GM18502 (cell line): Measurements from ENCODE around the gene UBR3.
A peak's percentile ranks its signal among the peaks of the same experiment; 100 is the strongest.
"Not testable (repeated sequence)": the region's sequence is repeated elsewhere in the genome, so short reads cannot be mapped to it uniquely, and the experiment has no call there.

ENCODE experiments used
- ATAC-seq: cut with Tn5 transposase; IDR thresholded peaks from one replicate; pipeline ENCODE4 v1.9.1; 2021; ENCODE audit warnings: mild to moderate bottlenecking; ENCODE audit not compliant: unreplicated experiment, poor library complexity

Gene UBR3

DNA sequence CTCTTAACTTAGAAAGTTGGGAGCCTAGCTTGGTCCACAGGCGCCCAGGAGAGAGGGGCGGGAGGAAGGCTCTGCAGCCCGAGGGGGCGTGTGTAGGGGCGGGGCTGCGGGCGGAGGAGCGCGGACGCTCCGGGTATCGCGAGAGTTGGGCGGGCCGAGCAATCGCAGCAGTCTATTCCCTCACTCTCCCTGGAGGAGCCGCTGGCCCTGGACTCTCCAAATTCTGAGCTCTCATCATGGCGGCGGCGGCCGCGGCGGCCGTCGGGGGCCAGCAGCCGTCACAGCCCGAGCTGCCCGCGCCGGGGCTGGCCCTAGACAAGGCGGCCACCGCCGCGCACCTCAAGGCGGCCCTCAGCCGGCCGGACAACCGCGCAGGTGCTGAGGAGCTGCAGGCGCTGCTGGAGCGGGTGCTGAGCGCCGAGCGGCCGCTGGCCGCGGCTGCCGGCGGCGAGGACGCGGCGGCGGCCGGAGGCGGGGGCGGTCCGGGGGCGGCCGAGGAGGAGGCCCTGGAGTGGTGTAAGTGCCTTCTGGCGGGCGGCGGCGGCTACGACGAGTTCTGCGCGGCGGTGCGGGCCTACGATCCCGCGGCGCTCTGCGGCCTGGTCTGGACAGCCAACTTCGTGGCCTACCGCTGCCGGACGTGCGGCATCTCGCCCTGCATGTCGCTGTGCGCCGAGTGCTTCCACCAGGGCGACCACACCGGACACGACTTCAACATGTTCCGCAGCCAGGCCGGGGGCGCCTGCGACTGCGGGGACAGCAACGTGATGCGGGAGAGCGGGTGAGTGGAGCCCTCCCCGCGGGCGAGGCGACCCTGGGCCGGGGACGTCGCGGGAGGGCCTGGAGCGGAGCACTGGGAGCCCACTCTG, at the start of gene UBR3:
UBR3 (plus strand) TSS at position 183 of the 869 bp plus-strand sequence; CDS start at position 237, 54 bp downstream.
- ATAC-seq: peak; percentile 85

- ATAC-seq: no peak
These were observed 48.8 kb upstream of the UBR3 start for GRCh38 chr2:169778446-169778845.

DNA sequence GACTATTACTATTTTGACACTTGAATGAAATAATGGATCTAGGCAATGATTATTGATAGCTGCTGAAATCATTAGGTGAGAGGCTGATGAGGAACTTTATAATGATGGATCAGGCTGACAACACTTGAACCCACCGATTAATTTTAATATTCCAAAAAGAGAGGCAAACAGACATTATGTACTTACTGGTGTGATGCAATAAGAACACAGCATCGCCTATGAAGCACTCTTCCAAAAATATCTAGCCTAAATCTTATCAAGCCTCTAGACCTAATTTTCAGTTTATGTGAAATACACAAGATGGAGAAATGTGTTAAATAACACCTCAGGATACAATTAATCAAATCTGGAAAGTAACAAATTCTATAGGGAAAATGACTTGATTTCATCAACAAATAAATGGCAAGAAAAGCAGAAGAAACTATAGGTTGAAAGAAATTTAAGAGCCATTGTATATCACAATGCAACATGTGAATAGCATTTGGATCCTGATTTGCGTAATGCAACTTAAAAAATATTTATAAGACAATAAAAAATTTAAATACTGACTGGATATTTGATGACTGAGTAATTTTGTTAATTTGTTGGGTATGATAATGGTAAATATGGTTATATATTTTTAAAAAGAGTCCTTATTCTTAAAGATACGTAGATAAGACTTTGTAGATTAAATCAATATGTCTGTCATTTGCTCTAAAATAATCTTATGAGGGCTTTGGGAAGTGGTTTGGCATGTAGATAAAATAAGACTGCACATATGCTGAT, 45.8 kb upstream of the UBR3 start:
- no peak for ATAC-seq

- no peak for ATAC-seq
These were observed 44.7 kb upstream of the UBR3 start for GRCh38 chr2:169782513-169782912.

GRCh38 chr2:169790581-169790980, 36.7 kb upstream of the UBR3 start:
- no peak for ATAC-seq

- ATAC-seq: no peak
These were observed 32.1 kb upstream of the UBR3 start for GRCh38 chr2:169795181-169795580.

DNA sequence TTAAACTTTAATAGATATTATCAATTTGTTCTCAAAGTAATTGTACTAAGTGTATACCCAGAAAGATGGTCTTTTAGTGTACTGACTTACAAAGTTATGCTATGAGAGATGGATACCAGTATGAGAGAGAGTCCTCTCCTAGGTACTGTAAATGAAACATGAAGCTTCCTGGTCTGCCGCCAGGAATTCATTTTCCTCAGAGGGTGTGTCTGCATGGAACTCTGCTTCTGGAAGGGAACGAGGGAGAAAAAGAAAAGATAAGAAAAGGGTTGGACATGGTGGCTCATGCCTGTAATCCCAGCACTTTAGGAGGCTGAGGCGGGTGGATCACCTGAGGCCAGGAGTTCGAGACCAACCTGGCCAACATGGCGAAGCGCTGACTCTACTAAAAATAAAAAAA, 30.8 kb upstream of the UBR3 start:
- no peak for ATAC-seq

- no peak for ATAC-seq
These were observed 29.7 kb upstream of the UBR3 start for GRCh38 chr2:169797601-169798000.

GRCh38 chr2:169798397-169798717, 28.9 kb upstream of the UBR3 start:
- peak; percentile 15 for ATAC-seq

GRCh38 chr2:169798718-169799592, 28.3 kb upstream of the UBR3 start, which contains the start of gene SSB:
Gene SSB (plus strand): TSS chr2:169798871. CDS start chr2:169800961, 2,090 bp downstream.
- peak; percentile 95 for ATAC-seq

GRCh38 chr2:169803480-169803879, 23.8 kb upstream of the UBR3 start:
- ATAC-seq: no peak

GRCh38 chr2:169806586-169806985, 20.7 kb upstream of the UBR3 start:
- ATAC-seq: no peak

DNA sequence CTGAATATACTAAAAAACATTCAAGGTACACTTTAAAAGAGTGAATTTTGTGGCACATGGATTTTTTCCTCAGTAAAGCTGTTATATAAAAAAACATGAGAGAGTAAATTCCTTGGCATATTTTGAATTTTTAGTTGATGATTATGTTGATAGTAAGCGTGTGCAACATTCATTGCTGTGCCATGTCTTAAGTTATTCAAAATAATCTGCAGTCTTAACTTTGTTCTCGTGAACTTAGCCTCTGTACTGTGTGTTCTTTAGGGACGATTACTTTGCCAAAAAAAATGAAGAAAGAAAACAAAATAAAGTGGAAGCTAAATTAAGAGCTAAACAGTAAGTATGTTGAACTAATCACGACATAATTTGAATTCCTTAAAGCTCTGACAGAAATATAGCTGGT, 19.0 kb upstream of the UBR3 start:
- ATAC-seq: no peak

GRCh38 chr2:169815849-169816248, 11.4 kb upstream of the UBR3 start:
- no peak for ATAC-seq

DNA sequence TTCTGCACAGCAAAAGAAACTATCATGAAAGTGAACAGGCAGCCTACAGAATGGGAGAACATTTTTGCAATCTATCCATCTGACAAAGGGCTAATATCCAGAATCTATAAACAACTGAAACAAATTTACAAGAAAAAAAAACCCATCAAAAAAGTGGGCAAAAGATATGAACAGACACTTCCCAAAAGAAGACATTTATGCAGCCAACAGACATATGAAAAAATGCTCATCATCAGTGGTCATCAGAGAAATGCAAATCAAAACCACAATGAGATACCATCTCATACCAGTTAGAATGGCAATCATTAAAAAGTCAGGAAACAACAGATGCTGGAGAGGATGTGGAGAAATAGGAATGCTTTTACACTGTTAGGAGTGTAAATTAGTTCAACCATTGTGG, 10.3 kb upstream of the UBR3 start:
- not testable (repeated sequence) for ATAC-seq

DNA sequence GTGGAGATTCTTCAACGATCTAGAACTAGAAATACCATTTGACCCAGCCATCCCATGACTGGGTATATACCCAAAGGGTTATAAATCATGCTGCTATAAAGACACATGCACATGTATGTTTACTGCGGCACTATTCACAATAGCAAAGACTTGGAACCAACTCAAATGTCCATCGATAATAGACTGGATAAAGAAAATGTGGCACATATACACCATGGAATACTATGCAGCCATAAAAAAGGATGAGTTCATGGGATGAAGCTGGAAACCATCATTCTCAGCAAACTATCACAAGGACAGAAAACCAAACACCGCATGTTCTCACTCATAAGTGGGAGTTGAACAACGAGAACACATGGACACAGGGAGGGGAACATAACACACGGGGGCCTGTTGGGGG, 9.9 kb upstream of the UBR3 start:
- ATAC-seq: not testable (repeated sequence)

DNA sequence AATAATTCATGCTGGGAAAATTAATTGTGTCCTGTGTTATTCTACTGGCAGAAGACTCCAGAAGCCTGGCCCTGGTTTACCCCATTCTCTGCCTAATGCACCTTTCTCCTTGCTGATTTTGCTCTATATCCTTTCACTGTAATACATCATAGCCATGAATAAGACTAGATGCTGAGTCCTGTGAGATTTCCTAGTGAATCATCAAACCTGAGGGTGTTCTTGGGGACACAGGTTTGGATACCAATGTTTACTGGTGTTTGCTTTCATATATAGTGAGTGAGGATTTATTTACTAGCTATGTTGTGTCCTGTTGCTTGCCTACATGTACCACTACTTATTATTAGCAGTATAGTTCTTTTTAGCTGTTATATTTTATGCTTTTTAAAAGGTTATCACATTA, 9.0 kb upstream of the UBR3 start:
- ATAC-seq: no peak

DNA sequence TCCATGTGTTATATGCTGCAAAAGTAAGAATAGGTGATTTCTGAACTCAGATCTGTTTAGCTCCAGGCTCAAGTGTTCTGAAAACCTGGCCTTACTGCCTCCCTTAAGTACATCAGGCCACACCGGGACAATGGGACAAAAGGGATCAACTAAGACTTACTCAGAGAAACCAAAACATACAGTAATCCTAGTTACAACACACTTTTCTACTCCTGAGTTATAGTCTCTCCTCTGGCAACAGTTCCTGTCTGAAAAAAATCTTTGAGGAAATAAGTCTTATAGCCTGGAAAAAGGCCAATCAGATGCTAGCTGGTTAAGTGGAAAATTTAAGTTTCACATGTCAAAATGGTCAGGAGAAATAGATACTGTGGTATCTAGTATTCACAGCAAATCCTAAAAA, 8.1 kb upstream of the UBR3 start:
- no peak for ATAC-seq

DNA sequence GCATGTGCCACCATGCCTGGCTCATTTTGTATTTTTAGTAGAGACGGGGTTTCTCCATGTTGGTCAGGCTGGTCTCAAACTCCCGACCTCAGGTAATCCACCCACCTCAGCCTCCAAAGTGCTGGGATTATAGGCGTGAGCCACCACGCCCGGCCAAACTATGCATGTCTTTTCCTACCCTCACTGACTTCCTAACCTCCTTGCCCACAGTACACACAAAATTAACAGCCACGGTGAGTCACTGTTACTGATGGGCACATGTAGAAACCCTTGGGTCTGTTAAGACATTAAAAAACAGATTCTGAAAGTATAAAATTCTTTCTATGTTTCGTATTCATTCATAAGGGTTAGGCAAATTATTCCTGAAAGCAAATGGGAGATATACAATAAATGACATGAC, 7.2 kb upstream of the UBR3 start:
- not testable (repeated sequence) for ATAC-seq

DNA sequence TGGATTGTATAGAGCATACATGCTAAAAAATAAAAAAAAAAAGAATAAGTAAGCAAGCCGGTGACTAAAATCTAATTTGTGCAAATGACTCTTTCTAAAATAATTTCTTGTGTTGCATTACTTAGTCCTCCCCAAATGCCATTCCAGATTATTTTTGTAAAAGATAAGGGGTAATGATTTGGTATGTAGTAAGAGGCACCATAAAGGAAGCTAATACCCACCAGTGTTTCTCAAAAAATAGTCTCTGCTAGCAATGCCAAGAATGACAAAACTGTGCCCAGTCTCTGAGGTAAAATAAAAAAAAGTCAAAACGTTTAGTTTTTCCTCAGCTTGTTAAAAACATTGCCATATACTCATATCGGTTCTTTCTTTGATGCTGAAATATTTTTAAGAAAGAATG, 5.2 kb upstream of the UBR3 start:
- ATAC-seq: no peak
